ENCODE data around the gene NAP1L4.
"Not testable (repeated sequence)": the region's sequence is repeated elsewhere in the genome, so short reads cannot be mapped to it uniquely, and the experiment has no call there.

NAP1L4 gene

GRCh38 chr11:2955906-2956476 lies 36.1 kb downstream of the NAP1L4 start:
- DNase-seq: no peak

GRCh38 chr11:2954263-2954662 lies 37.9 kb downstream of the NAP1L4 start:
- no peak for DNase-seq

- DNase-seq: no peak
Observed at GRCh38 chr11:2952290-2952689, 39.8 kb downstream of the NAP1L4 start.

GRCh38 chr11:2951231-2952110 lies 40.7 kb downstream of the NAP1L4 start:
- DNase-seq: peak; percentile 3

- DNase-seq: no peak
Observed at GRCh38 chr11:2950825-2951224, 41.3 kb downstream of the NAP1L4 start.

GRCh38 chr11:2949920-2950319 lies 42.2 kb downstream of the NAP1L4 start:
- DNase-seq: no peak

- no peak for DNase-seq
Observed at GRCh38 chr11:2947744-2948143, 44.4 kb downstream of the NAP1L4 start.

- no peak for DNase-seq
Observed at GRCh38 chr11:2945757-2946287, 46.3 kb downstream of the NAP1L4 start.

- DNase-seq: peak; percentile 77
Observed at GRCh38 chr11:2945031-2945756, 46.9 kb downstream of the NAP1L4 start.

GRCh38 chr11:2944530-2944929 lies 47.6 kb downstream of the NAP1L4 start:
- DNase-seq: no peak

- no peak for DNase-seq
Observed at GRCh38 chr11:2943711-2944118, 48.4 kb downstream of the NAP1L4 start.

- DNase-seq: no peak
Observed at GRCh38 chr11:2942872-2943710, 49.0 kb downstream of the NAP1L4 start.

GRCh38 chr11:2942447-2942846 lies 49.7 kb downstream of the NAP1L4 start:
- no peak for DNase-seq

GRCh38 chr11:2940921-2941821 lies 51.0 kb downstream of the NAP1L4 start:
- DNase-seq: no peak

GRCh38 chr11:2940147-2940920 lies 51.8 kb downstream of the NAP1L4 start:
- no peak for DNase-seq

GRCh38 chr11:2938458-2939418 lies 53.4 kb downstream of the NAP1L4 start:
- DNase-seq: not testable (repeated sequence)

GRCh38 chr11:2937641-2938457 lies 54.3 kb downstream of the NAP1L4 start:
- not testable (repeated sequence) for DNase-seq

GRCh38 chr11:2934611-2935239 lies 57.4 kb downstream of the NAP1L4 start:
- no peak for DNase-seq

All from amniotic stem cell (primary cell).